ENCODE data around the gene GARIN5A.

Gene GARIN5A

DNA sequence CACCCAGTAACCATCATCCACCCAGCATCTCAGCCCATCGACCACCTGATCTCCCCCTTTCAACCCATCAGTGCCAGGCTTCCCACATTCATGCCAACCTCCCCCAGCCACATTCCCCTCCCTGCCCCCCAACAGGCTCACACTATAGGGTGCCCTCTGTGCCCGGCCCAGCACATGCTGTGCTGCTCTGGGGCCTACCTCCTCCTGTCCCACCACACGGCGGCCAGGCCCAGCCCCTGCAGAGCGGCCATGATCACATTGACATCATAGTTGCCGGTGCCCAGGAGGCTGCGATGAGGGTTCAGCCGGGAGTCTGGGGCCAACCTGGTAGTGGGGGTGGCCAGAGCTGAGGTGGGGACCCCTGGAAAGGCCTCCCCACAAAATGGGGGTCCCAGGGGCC, 30.7 kb upstream of the GARIN5A start:
- no peak for DNase-seq

DNA sequence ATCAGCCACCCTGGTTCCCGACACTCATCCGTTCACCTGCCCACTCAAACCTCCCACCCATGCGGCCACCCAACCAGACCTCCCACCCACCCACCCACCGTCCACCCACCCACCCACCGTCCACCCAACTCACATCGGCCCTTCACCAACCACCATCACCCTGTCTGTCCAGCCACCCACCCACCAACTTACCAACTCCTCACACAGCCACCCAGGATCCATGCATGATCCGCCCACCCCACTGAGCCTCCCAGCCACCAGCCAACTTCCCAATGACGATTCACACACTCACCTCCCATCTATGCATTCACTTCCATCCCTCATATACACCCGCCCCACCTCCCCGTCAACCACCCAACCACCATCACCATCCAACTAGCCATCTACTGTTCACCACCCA, 30.1 kb upstream of the GARIN5A start:
- no peak for DNase-seq

DNA sequence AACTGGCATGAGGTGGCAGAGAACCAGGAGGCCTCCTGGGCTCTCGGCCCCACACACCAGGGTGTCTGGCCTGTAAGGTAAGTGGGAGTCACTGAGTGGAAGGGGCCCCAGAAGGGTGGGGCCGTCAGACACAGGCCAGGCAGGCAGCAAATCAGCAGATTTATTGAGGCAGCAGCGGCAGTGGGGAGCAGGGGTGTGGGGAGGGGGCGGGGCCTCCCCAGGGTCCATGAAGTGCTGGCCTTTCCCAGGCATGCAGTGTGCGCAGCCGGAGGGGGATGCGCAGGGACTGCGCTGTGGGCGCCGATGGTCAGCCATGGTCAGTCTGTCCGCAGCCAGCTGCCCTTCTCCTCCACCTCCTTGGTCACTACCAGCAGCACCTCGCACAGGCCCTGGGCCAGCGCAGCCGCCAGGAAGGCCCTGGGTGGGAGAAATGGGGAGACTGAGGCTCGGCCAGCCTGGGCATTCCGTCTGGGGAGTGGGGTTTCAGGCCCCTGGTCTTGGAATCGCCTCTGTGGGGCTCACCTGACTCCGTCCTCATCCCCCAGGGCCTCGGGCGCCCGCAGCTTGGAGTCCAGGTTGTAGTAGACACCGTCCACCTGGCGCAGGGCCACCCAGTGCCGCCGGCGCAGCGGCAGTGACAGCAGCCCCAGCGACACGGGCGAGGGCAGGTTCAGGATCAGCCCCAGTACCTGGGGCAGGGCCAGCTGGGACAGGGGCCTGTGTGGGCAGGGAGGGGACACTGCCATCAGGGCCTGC, 29.4 kb upstream of the GARIN5A start:
- DNase-seq: no peak

DNA sequence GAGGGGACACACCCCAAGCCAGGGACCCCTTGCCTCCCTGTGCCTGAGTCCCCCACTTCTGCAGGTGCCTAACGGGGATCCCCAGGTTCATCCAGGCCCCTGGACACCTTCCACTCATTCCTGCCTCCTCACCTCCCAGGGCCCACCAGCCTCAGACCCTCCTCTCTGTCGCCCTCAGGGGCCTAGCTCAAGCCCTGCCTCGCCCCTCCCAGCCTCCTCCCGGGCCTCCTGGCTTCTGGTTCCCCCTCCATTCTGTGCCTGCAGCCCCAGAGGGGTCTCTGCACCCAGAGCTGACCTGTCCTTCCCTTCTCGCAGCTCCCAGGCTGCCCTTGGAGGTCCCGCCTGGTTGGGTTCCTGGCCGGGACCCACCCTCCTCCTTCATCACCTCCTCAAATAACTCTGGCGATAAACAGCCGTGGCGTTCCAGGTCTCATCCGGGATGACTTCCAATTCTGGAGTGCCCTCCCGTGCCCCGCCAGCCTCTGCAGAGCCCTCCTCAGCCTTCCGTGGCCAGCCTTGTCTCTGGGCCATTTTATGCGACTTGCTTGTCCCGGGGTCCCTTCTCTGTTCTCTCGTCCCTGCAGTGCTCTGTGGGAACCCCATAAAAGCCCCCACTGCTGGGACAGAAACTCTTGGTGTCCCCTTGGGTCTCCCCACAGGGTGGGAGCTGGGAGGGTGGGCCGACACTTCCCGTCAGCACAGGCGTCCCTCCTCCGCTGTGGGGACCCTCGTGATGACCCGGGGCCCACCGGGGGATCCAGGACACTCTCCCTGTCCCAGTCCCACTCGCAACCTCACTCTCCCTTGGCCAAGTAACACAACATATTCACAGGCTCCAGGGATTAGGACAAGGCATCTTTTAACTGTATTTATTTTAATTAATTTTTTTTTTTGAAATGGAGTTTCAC, 25.2 kb upstream of the GARIN5A start:
- no peak for DNase-seq

DNA sequence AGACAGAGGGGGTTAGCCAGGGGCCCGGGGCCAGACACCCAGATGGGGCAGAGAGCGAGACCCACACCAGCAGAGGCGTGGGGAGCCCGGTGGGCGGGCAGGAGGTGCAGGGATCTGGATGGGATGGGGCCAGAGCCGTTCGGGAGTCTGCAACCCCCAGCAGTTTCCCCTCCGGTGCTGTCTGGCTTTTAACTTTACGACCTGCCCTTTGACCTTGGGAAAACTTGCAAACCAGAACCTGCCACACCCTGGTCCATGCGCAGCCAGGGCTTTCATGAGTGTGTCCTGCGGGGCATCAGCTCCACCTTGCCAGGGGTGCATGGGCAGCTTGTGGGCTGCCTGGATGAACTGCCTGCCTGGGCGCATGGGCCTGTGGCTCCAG, 24.5 kb upstream of the GARIN5A start:
- DNase-seq: no peak

DNA sequence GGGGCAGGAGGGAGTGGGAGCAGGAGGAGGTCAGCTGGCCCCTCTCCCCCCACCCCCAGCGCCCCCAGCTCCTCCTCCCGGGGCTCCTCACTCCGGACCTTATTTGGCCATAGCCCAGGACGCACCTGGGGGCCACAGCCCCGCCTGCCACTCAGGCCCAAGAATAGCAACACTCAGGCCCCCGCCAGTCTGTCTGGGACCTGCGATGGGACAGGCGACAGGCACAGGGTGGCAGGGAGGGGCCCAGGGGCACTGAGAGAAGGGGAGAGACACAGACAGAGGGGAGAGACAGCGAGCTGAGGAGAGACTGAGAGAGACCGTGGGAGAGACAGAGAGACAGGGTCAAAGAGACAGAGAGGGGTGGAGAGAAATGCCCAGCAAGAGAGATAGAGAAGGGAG, 24.1 kb upstream of the GARIN5A start:
- no peak for DNase-seq

DNA sequence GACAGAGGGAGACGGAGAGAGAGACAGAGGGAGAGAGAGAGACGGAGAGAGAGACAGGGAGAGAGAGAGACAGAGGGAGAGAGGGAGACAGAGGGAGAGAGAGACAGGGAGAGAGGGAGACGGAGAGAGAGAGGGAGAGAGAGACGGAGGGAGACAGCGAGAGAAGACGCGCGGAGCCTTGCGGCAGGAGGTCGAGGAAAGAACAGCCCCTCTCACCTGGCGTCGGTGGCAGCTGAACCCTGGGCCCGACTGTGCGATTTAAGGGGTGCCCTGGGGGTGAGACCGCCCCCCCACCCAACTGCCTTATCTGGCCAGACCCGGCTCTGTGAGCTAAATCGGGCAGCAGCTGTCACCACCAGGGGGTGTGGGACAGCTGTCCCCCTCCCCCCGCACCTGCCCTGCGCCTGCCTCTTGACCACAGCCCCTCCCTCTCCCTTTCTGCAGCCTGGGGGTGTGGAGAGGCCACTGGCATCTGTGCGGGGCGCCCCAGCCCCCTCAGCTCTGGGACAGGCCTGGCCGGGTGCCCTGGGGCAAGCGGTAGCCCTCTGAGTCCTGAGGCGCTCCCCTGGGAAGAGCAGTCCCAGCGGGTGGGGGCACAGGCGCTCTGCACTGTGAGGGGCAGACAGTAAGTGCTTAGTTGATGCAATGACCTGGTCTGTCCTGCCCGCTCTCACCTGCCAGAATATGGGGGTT, 23.6 kb upstream of the GARIN5A start:
- DNase-seq: no peak

DNA sequence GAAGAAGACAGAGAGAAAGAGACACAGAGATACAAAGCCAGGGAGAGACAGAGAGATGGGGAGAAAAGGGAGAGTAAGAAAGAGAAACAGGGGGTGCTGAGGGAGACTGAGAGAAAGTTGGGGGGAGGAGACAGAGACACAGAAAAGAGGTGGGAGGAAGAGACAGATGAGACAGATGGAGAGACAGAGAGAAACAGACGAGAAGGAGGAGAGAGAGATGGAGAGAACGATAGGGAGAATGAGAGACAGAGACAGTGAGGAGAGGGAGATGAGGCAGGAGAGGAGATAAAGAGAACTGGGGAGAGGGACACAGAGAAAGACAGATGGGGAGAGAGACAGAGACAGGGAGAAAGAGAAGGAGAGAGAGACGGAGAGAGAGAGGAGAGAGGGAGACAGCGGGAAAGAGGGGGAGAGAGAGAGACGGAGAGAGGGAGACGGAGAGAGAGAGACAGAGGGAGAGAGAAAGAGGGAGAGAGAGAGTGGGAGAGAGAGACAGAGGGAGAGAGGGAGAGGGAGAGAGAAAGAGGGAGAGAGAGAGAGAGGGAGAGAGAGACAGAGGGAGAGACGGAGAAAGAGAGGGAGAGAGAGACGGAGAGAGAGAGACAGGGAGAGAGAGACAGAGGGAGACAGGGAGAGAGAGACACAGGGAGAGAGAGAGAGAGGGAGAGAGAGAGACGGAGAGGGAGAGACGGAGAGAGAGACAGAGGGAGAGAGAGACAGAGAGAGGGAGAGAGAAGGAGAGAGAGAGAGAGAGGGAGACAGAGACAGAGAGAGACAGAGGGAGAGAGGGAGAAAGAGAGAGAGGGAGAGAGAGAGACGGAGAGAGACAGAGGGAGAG, 21.8 kb upstream of the GARIN5A start:
- no peak for DNase-seq

DNA sequence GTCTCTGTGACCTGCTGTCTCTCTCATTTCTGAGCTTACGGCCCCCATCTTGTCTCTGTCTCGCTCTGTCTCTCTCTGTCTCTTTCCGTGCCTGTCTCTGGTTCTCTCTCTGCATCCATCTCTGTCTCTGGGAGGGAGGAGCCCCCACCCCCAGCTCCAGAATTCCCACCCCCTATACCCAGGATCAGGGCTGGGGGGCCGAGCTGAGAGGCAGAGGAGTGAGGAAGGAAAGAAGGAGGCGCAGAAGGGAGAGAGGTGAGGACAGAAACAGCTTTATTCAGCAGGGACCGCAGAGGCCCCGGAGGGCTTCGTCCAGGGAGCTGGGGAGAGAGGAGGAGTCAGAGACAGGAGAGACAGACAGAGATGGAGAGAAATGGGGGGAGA, 20.4 kb upstream of the GARIN5A start:
- no peak for DNase-seq

DNA sequence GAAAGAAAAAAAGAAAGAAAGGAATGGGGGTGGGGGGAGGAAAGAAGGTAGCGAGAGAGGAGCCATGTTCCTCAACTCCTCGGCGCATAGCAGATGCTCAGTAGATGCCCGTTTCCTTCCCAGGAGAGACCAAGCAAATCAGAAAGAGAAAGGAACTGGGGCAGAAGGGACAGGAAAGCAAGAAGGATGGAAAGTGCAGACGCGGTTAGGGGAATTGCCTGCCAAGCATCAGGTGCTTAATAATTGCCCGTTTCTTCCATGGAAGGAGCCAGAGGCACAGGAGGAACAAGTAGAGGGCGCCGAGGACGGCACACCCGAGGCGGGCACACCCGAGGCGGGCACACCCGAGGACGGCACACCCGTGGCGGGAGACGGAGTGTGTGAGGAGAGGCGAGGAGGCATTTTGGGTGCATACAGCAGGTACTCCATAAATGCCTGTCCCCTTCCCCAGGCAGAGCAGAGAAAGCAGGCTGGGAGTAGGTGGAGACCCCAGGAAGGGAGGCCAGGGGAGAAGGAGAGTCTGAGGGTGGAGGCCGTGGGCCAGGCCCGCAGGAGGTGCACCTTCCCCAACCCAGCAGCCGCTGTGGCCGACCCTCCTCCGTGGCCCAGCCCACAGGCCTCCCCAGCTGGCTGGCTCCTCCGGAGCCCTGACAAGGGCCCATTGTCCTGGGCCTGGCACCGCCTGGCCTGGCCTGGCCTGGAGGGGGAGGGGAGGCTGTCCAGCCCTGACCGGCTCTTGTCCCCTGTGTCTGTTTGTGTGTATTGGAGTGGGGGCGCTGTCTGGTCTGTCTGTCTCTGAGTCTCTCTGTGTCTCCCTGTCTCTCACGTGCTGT, 19.8 kb upstream of the GARIN5A start:
- DNase-seq: no peak

DNA sequence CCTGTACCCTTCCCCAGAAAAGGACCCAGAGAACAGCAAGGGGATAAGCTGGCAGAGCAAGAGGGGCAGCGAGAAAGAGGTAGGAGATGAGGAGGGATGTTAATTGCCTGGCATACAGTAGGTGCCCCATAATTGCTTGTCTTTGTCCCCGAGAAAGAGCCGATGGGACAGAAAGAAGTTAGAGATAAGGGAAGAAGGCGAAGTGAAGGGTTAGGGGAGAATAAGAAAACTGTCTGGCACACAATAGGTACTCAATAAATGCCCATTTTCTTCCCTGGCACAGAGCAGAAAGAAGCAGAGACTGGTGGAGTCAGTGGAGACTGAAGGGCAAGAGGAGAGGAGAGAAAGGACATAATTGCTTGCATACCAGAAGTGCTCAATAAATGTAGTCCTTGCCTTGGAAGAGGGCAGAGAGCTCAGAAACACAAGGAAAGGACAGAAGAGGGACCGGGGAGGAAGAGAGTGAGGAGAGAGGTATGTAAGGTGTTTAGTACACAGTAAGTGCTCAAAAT, 18.4 kb upstream of the GARIN5A start:
- DNase-seq: no peak

DNA sequence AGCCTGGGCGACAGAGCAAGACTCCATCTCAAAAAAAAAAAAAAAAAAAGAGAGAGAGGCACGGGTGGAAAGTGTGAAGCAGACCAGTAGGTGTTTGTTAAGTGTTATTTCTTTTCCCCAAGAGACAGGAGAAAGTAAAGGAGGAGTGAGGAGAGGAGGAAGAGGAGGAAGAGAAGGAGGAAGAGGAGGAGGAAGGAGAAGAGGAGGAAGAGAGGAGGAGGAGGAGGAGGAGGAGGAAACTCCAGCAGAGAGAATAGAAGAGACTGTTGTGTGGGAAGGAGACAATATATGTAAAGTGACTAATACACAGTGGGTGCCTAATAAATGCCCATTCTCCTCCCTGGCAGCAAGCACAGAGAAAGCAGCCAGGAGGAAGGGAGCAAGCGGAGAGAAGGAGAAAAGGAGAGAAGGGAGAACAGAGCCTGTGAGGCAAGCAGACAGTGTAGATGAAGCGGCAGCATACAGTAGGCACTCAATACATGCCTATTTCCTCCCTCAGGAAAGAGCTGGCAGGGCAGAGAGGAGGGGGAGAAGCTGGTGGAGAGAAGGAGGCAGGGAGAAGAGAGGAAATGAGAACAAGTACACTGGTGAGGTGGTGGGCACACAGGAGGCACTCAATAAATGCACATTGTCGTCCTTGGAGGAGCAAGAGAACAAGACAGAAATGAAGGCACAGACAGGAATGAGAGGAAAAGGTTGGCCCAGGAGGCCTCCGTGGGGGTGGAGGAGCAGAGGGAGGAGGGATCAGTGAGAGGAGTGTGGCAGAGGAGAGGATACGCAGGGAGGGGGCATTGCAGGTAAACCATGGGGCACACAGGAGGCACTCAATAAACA, 17.8 kb upstream of the GARIN5A start:
- no peak for DNase-seq

DNA sequence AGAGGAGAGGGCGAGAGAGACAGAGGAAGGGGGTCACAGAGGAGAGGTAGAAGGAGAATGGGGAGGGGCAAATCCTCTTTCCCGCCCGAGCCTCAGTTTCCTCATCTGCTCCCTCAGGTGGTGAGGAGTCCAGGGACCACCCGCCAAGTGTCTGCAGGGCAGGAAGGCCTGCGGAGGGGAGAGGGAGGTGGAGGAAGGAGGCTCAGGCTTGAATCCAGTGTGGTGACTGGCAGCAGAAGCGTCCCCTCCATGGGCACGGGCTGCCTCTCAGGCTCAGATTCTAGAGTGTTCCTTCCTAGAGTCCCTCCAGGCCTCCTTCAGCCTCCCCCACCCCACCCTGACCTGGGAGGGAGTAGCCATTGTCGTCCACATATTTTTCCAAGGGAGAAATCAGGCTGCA, 16.5 kb upstream of the GARIN5A start:
- no peak for DNase-seq

DNA sequence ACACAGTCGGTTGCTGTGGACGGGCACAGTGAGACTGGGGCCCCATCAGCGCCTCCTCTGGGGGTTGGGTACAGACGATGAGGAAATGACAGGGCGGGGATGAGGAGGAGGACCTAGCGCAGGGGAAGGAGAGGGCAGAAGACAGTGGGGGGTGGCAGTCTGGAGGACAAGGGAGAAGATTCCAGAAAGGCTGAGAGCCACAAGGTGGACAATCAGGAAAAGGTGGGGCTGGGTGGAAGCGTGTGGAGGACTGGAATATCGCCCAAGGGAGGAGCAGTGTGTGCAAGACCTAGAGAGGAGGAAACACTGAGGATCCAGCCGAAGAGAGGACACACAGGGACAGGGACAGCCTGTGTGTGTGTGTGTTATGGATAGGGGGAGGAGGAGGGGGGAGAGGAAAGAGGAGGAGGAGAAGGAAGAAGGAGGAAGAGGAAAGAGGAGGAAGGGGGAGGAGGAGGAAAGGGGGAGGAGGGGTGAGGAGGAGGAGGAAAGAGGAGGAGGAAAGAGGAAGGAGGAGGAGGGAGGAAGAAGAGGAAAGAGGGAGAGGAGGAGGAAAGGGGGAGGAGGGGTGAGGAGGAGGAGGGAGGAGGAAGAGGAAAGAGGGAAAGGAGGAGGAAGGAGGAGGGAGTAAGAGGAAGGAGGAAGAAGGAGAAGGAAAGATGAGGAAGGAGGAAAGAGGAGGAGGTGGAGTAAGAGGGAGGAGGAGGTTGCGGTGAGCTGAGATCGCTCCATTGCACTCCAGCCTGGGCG, 15.8 kb upstream of the GARIN5A start:
- peak in 1 of 2 donors; percentile 19 for DNase-seq

DNA sequence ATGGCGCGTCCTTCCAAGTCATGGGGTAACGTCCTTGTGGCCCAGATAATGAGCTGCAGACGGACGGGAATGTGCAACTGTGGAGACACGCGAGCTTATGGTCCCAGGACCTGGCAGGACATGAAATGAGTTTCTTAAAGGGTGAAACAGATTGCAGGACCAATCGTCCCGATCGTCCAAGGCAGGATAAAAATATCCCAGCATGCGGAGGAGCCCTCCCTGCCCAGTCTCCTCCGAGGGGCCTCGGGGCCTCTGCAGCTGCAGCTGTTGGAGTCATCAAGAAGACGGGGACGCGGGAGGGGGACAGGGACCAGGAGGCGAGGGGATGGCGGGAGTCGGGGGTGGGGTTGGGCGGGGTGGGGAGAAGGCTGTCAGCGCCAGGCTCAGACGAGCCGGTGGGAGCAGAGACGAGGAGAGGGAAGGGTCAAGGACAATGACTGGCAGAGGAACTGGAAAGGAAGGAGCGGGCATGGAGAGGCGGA, 14.4 kb upstream of the GARIN5A start:
- no peak for DNase-seq

DNA sequence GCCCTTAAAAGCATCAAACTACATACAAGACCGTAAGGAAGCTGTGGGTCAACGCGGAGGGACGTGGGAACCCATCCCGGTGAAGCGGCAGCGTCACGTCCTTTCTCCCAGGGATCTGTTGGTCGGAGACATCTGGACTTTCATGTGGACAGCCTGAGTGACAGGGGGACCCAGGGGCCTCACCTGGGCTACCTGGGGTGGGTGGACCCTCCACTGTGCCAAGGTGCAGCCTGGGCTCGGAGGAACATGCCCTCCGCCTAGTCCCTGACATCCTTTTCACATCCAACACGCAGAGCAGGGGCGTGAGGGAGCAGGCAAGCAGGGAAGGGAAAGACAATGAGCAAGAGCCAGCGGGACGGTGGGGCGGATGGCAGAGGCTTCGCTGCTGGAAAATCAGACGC, 13.8 kb upstream of the GARIN5A start:
- no peak for DNase-seq

DNA sequence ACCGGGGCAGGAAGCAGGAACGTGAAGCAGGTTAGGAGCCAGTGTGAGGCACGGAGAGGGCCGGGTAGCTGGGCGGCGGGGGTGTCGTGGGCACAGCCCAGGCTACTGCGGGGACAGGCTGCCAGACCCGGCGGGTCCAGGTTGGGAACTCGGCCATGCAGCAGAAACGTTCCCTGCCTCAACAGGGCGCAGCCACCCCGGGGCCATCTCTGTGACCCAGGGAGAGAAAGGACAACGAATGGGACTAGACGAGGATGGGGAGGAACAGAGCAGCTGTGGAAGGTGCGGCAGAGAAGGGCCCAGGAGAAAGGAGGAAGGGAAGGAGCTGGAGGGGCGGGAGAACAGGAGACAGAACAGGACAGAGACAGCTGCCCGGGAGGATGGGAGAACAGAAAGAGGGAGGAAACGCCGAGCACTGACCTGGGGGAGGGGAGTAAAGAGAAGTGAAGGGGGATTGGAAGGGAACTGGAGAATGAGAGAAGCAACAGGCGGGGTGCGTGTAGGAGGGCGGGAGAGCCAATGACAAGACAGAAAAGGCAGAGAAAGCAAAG, 12.9 kb upstream of the GARIN5A start:
- no peak for DNase-seq

DNA sequence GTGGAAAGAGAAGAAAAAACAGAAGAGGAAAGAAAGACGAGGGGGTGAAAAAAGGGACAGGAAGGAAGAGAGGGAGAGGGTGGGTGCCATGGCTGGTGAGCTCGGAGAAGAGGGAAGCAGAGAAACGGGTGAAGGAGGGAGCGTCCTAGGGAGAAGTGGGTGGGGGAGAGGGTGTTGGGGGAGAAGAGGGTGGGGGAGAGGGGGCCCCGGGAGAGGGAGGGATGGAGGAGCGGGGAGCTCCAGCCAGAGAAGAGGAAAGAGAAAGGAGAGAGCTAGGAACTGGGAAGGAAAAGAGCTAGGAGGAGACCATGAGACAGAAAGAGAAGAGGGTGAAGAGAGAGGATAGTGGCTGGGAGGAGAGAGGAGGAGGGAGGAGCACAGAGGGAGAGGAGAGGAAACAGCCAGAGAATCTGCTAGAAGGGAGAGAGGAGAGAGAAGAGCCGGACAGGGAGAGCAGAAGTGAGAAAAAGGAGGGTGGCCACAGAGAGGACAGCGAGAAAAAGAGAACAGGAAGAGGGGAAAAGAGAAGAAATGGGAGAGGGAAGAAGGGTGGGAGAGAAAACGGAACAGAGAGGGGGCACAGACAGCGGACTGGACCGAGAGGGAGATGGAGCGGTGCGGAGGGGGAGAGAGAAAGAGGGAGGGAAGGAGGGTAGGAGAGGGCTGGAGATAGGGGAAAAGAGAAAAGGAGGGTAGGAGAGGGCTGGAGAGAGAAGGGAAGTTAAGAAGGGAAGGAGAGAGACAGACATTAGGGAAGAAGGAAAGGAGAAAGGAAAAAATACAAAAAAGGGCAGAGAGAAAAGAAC, 11.9 kb upstream of the GARIN5A start:
- no peak for DNase-seq
